GM03348 (cell line): ENCODE data around the gene SNIP1.
"Not testable (repeated sequence)": the region's sequence is repeated elsewhere in the genome, so short reads cannot be mapped to it uniquely, and the experiment has no call there.

Experiments used
- DNase-seq: peaks from one replicate; pipeline ENCODE4 v3.0.0; 2012; ENCODE audit warnings: low spot score

The SNIP1 gene

GRCh38 chr1:37559080-37559479, 5.0 kb upstream of the SNIP1 start:
- DNase-seq: no peak

GRCh38 chr1:37558411-37558810, 4.3 kb upstream of the SNIP1 start:
- DNase-seq: no peak

DNA sequence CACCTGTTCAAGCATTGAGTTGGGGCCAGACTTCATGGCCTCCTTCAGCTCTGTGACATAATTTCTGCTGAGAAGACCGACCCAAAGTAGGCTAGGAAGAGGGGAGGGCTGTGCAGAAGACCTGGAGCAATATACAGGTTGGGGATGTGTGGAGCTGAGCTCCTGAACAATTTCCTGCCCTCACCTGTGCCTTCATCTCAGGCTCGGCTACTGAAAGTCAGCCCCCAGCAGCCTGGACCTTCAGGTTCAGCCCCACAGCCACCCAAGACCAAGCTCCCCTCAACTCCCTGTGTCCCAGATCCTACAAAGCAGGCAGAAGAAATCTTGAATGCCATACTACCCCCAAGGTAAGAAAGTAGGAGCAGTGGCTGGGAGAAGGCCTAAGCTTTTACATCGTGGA, 3.3 kb upstream of the SNIP1 start:
- DNase-seq: no peak

- peak; percentile 30 for DNase-seq
Measured at GRCh38 chr1:37556712-37557196, 2.7 kb upstream of the SNIP1 start, which contains the start of gene DNALI1. TSS of gene DNALI1 (plus strand) at chr1:37556940. CDS start at chr1:37556995, 55 bp downstream.

GRCh38 chr1:37553598-37553926, 531 bp downstream of the SNIP1 start:
- DNase-seq: no peak

DNA sequence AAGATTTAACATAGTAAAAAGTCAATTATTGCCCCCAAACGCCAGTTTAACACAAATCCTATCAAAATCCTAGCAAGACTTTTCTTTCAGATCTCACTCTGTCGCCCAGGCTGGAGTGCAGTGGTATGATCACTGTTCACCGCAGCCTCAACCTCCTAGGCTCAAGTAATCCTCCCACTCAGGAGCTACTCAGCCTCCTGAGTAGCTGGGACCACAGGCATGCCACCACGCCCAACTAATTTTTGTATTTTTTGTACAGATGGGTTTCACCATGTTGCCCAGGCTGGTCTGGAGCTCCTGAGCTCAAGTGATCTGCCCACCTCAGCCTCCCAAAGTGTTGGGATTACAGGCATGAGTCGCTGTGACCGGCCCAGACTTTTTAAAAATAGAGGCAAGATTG, 4.8 kb downstream of the SNIP1 start:
- DNase-seq: no peak

- DNase-seq: no peak
Measured at GRCh38 chr1:37545019-37545418, 9.1 kb downstream of the SNIP1 start.

GRCh38 chr1:37544530-37544929, 9.6 kb downstream of the SNIP1 start:
- DNase-seq: no peak

- DNase-seq: no peak
Measured at GRCh38 chr1:37540036-37540785, 13.9 kb downstream of the SNIP1 start.

GRCh38 chr1:37539154-37539553, 14.9 kb downstream of the SNIP1 start:
- not testable (repeated sequence) for DNase-seq

GRCh38 chr1:37537378-37537777, 16.7 kb downstream of the SNIP1 start:
- no peak for DNase-seq

DNA sequence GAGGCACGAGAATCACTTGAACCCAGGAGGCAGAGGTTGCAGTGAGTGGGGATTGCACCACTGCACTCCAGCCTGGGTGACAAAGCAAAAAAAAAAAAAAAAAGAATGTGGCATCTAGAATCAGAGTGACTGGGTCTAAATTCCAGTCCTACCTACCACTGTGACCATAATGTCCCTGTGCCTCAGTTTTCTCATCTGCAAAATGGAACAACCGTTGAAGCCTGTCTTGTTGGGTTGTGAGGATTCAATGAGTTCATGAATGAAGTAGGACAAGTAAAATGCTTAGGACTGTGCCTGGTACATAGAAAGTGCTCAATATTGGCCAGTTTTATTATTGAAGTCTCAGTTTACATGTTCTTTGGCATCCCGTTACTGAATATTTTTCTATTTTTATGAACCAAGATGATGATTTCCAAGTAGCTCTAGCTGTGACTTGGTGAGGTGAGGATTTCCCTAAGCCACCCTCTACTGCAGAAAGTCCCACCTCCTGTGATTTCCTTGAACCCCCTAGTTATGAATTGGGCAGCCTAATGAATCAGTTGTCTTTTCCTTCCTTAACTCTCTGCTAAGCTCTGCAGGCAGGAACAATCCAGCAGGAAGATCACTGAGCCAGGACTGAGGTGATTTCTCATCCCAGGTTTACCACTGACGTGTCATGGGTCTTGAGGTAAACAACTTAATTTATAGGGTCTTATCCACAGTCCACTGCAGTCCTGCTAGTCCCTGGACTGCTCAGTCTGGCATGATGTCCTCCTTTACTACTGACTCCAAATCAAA, 20.6 kb downstream of the SNIP1 start:
- no peak for DNase-seq

DNA sequence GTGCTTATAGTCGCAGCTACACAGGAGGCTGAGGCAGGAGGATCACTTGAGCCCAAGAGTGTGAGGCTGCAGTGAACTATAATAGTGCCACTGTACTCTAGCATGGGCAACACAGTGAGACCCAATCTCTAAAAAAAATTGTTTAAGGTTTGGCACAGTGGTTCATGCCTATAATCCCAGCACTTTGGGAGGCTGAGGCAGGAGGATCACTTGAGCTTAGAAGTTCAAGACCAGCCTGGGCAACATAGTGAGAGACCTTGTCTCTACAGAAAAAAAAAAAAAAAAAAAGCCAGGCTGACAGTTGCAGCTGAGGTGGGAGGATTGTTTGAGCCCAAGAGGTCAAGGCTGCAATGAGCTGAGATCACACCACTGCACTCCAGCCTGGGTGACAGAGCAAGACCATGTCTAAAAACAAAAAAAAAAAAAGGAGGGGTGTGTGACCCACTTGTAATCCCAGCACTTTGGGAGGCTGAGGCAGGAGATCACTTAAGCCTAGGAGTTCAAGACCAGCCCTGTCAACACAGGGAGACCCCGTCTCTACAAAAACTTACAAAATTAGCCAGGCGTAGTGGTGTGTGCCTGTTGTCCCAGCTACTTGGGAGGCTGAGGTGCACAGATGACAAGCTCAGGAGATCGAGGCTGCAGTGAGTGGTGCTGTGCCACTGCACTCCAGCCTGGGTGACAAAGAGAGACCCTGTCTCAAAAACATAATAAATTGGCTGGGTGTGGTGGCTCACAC, 21.5 kb downstream of the SNIP1 start:
- not testable (repeated sequence) for DNase-seq

DNA sequence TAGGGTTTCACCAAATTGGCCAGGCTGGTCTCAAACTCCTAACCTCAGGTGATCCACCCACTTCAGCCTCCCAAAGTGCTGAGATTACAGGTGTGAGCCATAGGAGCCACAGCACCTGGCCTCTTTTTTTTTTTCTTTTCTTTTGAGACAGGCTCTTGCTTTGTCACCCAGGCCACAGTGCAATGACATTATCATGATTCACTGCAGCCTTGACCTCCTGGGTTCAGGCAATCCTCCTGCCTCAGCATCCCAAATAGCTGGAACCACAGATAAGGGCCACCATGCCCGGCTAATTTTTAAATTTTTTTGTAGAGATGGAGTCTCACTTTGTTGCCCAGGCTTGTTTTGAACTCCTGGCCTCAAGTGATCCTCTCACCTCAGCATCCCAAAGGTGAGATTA, 24.2 kb downstream of the SNIP1 start:
- not testable (repeated sequence) for DNase-seq

- no peak for DNase-seq
Measured at GRCh38 chr1:37519613-37520012, 34.5 kb downstream of the SNIP1 start.

GRCh38 chr1:37518929-37519328, 35.2 kb downstream of the SNIP1 start:
- not testable (repeated sequence) for DNase-seq

- DNase-seq: not testable (repeated sequence)
Measured at GRCh38 chr1:37518241-37518640, 35.9 kb downstream of the SNIP1 start.

DNA sequence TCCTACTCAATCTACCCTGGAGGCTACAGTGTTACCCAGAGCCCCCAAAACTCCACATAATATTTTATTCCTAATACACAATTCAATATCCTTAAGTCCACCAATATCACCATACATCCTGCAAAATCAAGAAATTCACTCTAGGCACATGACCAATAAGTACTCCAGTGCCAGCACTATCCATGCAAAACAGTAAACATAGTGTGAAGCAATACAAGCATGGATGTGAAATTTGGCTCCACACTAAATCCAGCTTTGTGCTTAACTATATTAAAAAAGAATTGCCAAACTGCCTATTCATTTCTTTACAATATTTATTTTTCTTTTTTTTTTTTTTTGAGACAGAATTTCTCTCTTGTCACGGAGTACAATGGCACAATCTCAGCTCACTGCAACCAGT, 36.5 kb downstream of the SNIP1 start:
- DNase-seq: no peak

DNA sequence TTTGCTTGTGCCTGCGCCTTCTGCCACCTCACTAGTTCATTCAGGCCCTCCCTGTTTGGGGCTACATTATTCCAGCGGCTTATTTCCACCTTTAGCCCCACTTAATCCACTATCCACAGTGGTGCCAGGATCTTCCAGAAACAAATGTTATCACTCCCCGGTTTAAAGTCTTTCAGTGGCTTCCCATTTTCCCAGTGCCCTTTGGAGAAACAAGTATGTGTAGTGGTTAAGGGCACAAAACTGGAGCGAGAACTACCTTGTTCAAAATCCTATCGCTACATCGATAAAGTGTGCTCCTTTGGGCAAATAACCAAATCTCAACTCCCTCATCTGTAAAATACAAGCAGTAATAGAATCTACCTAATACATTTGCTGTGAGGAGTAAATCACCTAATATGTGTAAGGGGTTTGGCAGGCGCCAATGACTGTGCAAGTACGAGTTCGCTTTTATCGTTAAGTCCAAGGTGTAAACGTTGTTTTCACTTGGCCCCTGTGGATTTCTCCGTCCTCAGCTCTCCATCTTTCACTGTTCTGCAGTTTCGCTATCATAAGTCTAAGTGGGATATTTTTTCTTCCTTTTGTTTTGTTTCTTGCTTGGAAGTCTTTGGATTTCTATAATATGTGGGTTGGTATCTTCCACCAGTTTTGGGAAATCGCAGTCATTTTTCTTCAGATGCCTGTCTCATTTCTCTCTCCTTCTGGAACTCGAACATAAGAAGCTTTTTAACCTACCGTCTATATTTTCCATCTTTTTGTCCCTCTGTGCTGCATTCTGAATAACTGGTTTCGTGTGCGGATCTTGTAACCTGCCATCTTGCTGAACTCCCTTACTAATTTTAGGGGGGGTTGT, 38.7 kb downstream of the SNIP1 start:
- DNase-seq: no peak

- peak; percentile 98 for DNase-seq
Measured at GRCh38 chr1:37514350-37515184, 39.5 kb downstream of the SNIP1 start, which contains the start of gene MEAF6. TSS of gene MEAF6 (minus strand) at chr1:37514766. CDS start at chr1:37514746, 20 bp downstream.
